NCI-H1436 treated with DMSO at 0.1 percent for 48 hours (cell line): ENCODE data around the gene GPR61.

Experiments used
- DNase-seq: peaks from one replicate; lab custom pipeline; 2025; lab: John Stamatoyannopoulos, UW

The GPR61 gene

DNA sequence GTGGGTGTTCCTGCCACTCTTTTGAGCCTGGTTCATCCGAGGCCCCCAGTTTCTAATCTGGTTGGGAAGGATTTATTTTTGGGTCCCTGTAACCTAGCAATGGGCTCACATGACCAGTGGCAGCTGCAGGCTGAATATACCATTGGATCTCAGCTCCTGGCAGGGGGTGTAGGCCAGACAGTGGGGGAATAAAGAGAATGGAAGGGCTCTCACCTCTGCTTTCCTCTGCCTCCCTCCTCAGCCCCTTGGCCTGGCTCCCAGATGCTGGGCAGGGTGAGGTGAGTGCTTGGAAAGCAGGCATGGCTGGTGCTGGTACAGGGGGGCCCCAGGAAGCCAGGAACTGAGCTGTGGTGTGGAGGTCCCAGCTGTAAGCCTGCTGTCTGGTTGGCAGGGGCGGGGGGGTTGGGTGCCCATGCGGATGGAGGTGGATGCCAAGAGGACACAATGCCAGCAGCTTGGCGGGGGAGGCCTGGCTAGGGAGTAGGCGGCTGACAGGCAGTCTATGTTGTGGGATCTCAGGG, 3.6 kb upstream of the GPR61 start:
- DNase-seq: no peak

DNA sequence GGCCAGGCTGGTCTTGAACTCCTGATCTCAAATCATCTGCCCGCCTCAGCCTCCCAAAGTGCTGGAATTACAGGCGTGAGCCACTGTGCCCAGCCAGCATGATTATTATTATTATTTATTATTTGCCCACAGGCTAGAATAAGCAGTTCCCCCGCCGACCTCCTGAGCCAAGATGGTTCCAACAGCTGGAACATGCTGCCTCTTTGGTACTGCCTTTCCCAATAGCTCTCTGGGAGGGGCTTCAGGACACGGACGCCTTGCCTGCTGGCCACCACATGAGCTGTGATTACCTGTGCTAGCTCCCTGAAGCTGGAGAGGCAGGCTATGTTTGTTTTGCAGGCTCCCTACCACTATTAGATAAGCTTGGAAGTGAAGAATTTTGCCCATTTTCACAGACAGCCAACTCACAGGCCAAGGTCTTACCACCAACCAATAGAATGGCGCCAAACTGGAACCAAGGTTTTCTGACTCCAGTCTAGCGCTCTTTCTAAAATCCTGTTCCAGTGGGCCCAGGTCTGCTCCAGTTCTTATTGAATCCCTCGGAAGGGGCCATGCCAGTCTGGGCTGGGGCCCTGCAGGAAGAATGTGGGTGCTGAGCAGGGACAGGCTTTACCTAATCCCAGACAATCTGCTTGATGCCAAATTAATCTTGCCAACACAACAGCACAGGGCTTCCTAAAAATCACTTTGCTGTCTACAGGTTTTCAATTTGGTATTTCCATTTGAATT, 2.1 kb upstream of the GPR61 start:
- no peak for DNase-seq

DNA sequence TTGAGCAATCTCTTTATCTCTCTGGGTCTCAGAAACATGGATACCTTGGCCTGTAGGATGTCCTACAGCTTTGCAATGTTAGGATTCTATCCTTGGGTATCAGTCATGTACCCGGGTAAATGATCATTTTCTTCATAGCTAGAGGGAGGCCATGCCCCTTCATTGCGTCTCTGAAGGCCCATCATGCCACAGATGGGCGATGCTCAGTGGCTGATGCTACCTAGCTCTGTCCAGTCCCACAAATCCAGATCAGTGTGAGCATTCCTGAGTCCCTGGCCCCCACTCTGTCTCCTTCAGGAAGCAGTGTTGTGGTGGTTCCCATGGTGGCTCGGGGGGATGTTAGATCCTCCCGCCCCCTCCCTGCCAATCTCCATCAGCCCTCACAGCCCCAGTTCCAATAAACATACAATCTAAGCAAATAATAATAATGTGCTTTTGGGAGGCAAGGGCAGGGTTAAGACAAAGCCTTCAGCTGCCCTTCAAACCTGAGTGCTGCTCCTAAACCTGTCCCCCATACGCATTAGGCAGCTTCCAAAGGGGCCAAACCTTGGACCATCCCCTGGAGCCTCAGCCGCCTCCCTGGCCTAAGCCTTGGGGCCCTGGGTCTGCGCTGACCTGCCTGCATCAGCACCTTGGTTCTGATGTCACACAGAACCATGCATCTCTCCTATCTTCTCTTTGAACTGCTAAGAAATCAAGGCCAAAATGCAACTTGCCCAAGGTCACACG, 681 bp upstream of the GPR61 start:
- no peak for DNase-seq

DNA sequence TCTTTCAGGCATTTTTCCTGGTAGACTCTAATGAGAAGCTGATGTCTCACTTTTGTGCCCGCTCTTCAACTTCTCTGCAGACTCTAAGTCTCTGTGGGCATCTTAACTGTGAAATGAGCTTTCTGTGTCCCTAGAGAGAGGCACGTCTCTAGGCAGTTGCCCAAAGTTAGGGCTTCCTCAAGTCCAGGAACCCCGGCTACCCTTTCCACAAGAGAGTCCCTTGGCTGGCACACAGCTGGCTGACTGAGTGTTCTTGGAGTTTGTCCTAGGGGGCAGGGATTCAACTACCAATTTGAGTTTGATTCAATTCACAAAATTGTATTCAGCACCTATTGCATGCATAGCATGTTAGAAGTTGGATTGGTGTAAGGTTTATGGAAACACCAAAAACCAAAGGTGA, 1.4 kb downstream of the GPR61 start:
- DNase-seq: no peak

DNA sequence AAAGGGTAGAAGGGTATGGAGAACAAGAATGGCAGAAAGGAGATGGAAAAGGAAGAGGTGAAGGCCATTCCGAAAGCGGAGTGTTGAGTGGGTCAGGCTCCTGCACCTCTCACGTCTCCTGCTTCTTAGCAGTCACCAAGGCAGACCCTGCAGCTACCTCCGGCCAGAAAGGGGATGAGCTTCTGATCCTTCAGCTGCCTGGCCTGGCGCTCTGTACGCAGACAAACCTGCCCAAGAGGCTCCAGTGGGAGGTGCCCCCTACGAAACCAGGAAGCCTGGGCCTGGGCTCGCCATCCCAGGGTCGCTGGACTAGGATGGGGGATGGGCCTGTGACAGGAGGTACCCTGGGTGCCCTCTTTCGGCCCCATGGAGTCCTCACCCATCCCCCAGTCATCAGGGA, 3.0 kb downstream of the GPR61 start:
- DNase-seq: no peak

DNA sequence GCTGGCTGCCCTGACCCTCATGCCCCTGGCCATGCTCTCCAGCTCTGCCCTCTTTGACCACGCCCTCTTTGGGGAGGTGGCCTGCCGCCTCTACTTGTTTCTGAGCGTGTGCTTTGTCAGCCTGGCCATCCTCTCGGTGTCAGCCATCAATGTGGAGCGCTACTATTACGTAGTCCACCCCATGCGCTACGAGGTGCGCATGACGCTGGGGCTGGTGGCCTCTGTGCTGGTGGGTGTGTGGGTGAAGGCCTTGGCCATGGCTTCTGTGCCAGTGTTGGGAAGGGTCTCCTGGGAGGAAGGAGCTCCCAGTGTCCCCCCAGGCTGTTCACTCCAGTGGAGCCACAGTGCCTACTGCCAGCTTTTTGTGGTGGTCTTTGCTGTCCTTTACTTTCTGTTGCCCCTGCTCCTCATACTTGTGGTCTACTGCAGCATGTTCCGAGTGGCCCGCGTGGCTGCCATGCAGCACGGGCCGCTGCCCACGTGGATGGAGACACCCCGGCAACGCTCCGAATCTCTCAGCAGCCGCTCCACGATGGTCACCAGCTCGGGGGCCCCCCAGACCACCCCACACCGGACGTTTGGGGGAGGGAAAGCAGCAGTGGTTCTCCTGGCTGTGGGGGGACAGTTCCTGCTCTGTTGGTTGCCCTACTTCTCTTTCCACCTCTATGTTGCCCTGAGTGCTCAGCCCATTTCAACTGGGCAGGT, 3.8 kb downstream of the GPR61 start:
- DNase-seq: no peak

DNA sequence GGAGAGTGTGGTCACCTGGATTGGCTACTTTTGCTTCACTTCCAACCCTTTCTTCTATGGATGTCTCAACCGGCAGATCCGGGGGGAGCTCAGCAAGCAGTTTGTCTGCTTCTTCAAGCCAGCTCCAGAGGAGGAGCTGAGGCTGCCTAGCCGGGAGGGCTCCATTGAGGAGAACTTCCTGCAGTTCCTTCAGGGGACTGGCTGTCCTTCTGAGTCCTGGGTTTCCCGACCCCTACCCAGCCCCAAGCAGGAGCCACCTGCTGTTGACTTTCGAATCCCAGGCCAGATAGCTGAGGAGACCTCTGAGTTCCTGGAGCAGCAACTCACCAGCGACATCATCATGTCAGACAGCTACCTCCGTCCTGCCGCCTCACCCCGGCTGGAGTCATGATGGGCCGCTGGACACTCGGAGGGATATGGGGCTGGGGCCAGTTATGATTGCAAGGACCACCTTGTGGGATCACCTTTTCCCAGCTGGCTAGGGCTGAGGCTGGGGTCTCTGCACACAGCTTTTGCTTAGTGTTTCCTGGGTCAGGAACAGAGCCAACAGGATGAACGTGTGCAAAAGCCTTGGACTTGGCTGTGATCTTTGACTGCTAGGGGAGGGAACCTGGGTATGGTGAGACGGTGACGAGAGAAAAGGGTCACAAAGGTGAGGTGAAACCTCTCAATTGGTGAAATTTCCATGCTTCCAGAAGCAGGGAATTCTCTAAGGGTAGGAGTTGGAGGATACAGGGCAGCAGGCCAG, 4.5 kb downstream of the GPR61 start:
- DNase-seq: no peak

DNA sequence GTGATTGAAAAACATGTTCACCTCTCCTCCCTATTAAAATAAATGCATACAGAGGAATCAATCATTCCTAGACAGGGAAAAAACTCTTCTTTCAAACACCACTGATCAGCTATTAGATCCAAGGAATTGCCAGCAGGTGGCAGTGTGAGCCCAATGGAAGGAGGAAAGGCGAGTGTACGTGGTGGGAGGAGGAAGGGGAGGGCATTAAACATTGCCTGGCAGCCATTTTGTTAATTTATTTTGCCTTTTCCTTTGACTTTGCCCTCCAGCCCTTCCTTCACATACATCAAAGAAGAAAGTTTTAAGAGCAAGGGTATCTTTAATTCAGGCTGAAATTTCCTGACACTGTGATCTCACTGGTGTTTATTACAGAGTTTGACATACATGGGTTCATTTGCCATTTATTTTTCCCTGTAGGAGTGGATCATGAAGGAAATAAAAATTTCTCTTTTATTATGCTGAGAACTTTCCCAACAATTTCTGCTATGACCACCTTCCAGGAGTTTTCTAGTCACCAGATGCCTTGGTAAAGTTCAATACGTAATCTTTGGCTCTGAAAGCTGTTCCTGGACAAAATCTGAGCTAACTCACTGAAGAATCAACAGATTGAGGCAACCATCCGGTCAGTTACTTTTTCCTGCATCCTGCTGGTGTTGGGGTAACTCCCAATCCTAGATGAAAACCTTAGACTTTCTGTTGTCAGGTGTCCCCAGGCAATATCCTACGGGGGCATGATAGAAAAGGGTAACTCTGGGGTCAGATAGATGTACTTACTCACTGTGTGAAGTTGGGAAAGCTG, 6.8 kb downstream of the GPR61 start:
- peak; percentile 65 for DNase-seq

DNA sequence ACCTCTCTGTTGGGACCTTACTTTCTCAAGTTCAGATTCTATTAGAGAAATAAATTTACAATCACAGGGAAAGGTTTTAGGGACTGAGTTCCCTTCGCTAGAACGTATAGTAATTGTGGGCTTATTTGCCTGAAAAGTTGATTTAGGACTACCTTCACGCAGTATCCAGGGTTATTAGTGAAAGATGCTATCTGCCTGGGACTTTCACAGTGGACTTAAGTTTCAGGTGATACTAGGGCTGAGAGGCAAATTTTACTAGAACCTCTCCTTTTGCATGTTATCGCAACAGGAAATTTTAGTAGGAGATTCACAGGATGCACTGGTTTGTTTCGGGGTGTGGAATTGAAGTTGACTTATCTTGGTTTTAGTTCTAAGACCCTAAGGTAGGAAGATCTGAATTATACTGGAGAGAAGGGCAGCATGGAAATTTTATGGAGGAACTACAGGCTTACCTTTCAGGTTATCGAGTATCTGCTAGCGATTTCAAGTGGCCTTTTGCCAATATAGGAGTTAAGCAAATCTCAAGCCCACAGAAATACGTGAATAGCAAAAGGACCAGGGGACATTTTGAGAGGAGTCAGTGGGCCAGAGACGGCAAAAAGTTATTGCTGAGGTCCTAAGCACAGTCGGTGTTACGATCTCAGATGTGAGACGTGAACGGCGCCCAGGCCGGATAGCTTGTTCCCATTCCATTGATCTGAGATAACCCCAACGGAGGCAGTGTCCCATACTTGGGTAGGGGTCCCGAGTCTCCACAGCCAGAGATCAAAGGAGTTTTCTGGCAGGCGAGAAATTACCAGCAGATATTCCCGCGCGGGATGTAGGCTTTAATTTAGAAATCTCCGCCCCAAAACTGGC, 8.0 kb downstream of the GPR61 start:
- DNase-seq: no peak

DNA sequence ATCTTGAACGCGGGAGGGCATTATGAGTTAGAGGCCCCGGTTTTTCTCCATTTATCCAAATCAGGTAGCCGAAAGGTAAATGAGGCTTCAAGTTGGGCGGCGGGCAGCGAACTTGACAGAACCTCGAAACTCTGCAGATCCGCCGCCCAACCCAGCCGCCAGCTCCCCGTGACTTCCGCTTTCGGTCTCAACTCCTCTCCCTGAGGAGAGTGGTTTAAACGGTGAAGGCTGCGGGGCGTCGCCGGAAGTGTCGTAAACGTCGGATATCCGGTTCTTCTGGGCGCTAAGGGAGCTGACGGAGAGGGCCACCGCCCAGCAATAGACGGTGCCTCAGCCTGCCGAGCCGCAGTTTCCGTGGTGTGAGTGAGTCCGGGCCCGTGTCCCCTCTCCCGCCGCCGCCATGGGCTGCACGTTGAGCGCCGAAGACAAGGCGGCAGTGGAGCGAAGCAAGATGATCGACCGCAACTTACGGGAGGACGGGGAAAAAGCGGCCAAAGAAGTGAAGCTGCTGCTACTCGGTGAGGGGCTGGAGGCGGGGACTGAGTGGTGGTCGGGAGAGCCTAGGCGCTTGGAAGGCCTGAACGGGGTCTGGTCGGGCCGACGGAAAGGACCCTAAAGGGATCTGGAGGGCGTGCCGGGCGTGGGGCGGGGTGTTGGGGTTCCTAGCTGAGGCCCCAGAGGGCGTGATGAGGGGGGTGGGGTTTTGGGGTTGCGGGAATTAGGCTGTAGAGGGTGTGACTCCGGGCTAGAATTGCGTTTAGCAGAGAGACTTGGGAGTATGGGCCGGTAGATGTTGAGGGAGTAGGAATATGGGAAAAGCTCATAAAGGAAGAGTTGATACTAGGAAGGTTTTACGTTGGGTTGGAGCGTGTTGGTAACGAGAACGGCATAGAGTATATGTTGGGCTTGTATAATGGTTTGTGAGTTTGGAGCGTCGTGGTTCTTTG, 8.9 kb downstream of the GPR61 start, which contains the start of gene GNAI3:
TSS of gene GNAI3 (plus strand) at position 295 of the 947 bp plus-strand sequence. CDS start at position 401, 106 bp downstream.
- DNase-seq: peak; percentile 63

DNA sequence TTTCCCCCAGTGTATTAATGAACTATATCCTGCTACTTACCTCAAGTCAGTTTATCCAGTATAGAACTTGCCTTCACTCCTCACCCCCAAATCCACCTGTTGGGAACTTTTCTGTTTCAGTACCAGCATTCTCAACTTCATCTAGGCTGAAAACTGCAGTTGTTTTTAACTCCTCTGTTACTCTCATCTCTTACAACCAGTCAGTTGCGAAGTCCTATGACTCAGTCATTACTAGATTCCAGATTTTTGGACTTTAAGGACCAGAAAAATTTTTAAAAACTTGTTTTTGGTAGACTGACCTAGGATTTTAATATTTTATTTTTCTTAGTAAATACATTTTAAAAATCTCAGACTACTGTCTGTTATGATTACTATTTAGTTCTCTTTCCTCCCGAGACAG, 16.9 kb downstream of the GPR61 start:
- no peak for DNase-seq

DNA sequence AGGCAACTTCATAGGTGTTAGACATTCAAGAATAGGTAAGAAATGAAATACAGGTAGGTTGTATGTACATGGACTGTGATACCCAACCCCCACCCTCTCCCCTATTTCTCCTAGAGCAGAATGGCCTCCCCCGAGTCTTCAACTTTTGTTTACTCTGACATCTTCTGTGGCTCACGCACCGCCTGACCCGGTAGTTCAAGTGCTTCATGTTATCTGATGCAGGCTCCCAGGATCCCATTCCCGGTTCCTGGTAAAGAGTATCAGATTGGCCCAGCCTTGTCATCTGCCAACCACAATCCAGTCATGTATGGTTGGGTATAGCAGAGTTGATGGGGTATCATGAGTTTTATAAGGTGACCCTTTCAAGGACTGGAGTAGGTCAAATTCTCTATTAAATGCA, 17.8 kb downstream of the GPR61 start:
- DNase-seq: no peak

DNA sequence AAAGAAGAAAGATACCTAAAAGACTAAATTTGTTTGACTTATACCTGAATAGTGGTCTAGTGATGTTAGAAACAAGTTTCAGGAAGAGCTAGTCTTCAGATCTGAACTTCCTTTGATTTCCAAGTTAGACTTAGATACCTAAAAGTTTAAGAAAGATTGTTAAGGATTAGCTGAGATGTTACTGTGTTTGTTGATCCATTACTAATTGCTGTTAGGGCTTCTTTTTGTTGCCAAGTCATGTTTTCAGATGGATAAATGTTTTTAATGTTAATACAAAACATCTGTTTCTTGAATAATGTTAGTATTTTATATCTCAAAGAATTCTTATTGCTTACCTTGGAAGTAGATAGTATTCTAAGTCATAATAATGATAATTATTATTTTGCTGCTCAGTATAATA, 20.3 kb downstream of the GPR61 start:
- DNase-seq: no peak

DNA sequence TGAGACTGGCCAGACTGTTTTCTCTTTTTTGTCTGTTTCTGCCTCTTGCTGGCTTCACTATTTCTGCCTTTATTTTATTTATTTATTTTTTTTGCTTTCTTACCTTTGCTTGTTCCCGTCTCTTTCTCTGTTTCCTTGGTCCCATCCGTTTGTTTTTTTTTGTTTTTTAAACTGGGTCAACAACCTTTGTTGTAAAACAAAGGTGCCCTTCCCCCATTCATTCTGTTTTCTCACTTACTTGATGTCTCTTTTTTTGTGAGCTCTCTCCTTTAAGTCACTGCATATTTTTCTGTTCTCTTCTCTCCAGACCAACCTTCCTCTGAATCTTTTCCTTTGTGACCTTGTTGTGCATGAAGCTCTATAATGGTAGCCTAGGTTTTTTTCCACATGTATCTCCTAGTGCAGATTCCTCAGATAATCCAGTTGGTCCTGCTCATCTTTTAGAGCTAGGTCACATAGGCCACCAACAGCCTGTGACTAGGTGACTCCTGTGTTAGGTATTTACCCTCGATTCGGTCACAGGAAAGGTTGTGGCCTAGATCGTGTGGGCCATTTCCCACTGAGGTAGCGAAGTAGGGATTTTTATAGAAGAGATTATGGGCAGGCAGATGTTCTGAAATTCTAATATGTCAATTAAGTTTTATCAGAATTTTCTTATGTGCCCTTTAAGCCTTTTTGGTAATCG, 24.7 kb downstream of the GPR61 start:
- DNase-seq: no peak

DNA sequence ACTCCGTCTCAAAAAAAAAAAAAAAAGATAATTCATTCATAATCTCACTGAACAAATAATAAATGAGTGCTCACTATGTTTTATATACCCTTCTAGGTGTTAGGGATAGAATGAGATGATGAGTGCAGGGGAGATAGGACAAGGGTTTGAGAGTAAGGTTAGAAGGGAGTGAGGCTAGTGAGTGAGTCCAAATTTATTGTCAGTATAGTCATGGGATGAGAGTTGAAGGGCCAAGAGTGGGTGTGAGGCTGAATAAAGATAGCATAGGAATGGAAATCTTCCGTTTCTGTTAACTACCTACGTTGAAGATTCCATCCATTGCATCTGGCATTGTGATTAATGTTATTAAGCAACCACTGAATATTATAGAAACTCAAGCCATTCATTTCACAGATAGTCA, 25.6 kb downstream of the GPR61 start:
- no peak for DNase-seq

DNA sequence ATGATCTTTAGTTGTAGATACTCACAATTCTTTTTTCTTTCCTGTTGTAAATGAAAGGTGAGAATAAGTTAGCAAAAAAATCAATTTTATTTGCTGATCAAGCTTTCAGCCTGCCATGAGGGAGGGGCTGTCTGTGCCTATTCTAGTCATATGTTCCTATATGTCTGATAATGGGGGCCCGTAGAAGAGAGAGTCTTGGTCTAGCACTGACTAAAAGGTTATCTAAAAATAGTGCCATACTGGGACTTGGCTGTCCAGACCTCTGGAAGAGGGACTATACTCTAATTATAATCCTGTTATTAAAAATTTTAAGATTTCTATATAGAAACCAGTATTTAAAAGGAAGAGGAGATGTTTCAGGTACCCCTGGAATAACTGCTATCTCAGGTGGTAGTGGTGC, 27.3 kb downstream of the GPR61 start:
- DNase-seq: no peak

DNA sequence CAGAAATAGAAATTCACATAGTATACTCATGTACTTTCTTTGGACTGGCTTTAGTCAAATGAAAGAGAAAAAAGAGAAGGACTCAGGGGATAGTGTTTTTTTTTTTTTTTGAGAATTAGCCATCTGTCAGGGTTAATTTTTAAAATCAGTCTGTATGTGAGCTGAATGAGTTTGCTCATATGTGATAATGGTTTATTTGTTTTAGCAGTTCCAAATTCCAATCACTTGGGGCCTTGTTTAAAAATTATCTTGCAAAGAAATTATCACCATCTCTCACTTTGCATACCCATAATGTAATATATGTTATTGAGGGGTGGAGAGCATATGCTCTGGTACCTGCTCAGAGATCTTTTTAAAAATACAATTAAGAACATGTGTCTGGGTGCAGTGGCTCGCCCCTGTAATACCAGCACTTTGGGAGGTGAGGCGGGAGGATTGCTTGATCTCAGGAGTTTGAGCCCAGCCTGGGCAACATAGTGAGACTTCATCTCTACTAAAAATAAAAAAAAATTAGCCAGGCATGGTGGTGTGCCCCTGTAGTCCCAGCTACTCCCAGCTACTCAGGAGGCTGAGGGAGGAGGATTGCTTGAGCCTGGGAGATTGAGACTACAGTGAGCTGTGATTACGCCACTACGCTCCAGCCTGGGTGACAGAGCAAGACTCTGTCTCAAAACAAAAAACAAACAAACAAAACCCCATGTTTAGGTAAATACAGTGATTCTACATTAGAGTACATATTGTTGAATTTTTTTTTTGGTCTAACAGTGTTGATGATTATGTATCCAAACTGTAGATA, 28.4 kb downstream of the GPR61 start:
- DNase-seq: no peak

DNA sequence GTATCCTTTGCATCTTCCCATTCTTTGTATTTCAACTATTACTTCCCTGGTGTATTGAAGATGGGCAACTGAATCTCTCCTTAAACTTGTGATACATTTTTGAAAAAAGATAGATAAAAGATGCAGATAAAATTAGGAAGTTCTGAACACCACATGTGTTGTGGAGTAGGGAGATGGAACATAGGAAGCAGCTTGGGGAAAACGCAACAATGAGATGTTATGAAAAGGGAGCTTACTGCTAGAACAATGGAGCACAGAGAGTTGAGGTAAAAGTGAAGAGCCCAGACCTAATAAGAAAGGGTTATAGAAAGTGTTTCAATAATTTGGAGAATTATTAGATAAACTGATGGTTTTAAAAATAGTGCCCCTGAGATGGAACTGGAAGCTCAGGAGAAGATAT, 29.7 kb downstream of the GPR61 start:
- no peak for DNase-seq
